WTC11 (cell line): Measurements from ENCODE around the gene RPS6KA4.

ENCODE experiments used
- ATF2 ChIP-seq: sonication (generic); formaldehyde crosslinking; IDR thresholded peaks from 2 replicates; pipeline ENCODE4 v1.8.1; 2022; ENCODE audit warnings: low read depth, missing genetic modification reagents, borderline replicate concordance
- CBFB ChIP-seq: sonication (generic); formaldehyde crosslinking; IDR thresholded peaks from 2 replicates; pipeline ENCODE4 v1.8.1; 2022; ENCODE audit warnings: mild to moderate bottlenecking, low read depth, missing genetic modification reagents
- CREM ChIP-seq: sonication (generic); formaldehyde crosslinking; IDR thresholded peaks from 2 replicates; pipeline ENCODE4 v1.8.1; 2022; ENCODE audit warnings: mild to moderate bottlenecking, missing genetic modification reagents, moderate library complexity
- CTCF ChIP-seq: fragments of 200-600 bp; IDR thresholded peaks from 2 replicates; pipeline ENCODE4 v1.8.0; 2022; ENCODE audit warnings: antibody characterized with exemption
- E2F4 ChIP-seq: sonication (generic); formaldehyde crosslinking; IDR thresholded peaks from 2 replicates; pipeline ENCODE4 v1.8.1; 2022; ENCODE audit warnings: low read depth, mild to moderate bottlenecking, moderate library complexity, missing genetic modification reagents, borderline replicate concordance
- IRF1 ChIP-seq: sonication (generic); formaldehyde crosslinking; IDR thresholded peaks from 2 replicates; pipeline ENCODE4 v1.8.0; 2023; ENCODE audit warnings: missing genetic modification reagents
- MAX ChIP-seq: sonication (generic); formaldehyde crosslinking; IDR thresholded peaks from 2 replicates; pipeline ENCODE4 v1.8.0; 2022; ENCODE audit warnings: mild to moderate bottlenecking, missing genetic modification reagents
- MXD4 ChIP-seq: fragments of 250-450 bp; sonication (Bioruptor Pico); IDR thresholded peaks from 2 replicates; pipeline ENCODE4 v1.8.0; 2021; ENCODE audit warnings: mild to moderate bottlenecking, moderate library complexity, borderline replicate concordance
- SMAD3 ChIP-seq: sonication (generic); formaldehyde crosslinking; IDR thresholded peaks from 2 replicates; pipeline ENCODE4 v1.8.0; 2022; ENCODE audit warnings: missing genetic modification reagents, mild to moderate bottlenecking, borderline replicate concordance
- SP1 ChIP-seq: sonication (generic); formaldehyde crosslinking; conservative IDR thresholded peaks from 2 replicates; pipeline ENCODE4 v1.8.1; 2022; ENCODE audit warnings: missing genetic modification reagents
- USF2 ChIP-seq: sonication (generic); formaldehyde crosslinking; IDR thresholded peaks from 2 replicates; pipeline ENCODE4 v1.8.1; 2023; ENCODE audit warnings: mild to moderate bottlenecking, missing genetic modification reagents, moderate library complexity
- ZBTB43 ChIP-seq: sonication (generic); formaldehyde crosslinking; IDR thresholded peaks from 2 replicates; pipeline ENCODE4 v1.8.1; 2023; ENCODE audit warnings: mild to moderate bottlenecking, missing genetic modification reagents
- ZNF232 ChIP-seq: sonication (generic); formaldehyde crosslinking; IDR thresholded peaks from 2 replicates; pipeline ENCODE4 v1.8.0; 2022; ENCODE audit warnings: mild to moderate bottlenecking, missing genetic modification reagents
- ZNF425 ChIP-seq: fragments of 250-450 bp; sonication (Bioruptor Pico); conservative IDR thresholded peaks from 2 replicates; pipeline ENCODE4 v1.9.0; 2021; ENCODE audit warnings: mild to moderate bottlenecking

GRCh38 chr11:64358536-64358906 lies 441 bp upstream of the RPS6KA4 start:
- TF ChIP-seq CTCF (no peak), MXD4 (no peak), MAX (CRISPR knock-in tag) (no peak), SP1 (no peak), USF2 (CRISPR knock-in tag) (no peak), CREM (CRISPR knock-in tag) (no peak), CBFB (CRISPR knock-in tag) (no peak), ZNF232 (CRISPR knock-in tag) (no peak), E2F4 (CRISPR knock-in tag) (no peak), IRF1 (CRISPR knock-in tag) (no peak), SMAD3 (CRISPR knock-in tag) (no peak), ATF2 (CRISPR knock-in tag) (no peak), ZNF425 (no peak), ZBTB43 (CRISPR knock-in tag) (no peak)
